SK-N-MC (cell line): ENCODE results near the gene EDDM13.
"Not testable (repeated sequence)": the region's sequence is repeated elsewhere in the genome, so short reads cannot be mapped to it uniquely, and the experiment has no call there.

ENCODE experiments used
- DNase-seq: peaks from one replicate; pipeline ENCODE4 v3.0.0-alpha.2; 2011; ENCODE audit warnings: low read depth, low spot score
- H3K27ac ChIP-seq: fragments of 200-600 bp; sonication (generic); 2 replicates; pipeline ENCODE4 v1.5.1; 2016; ENCODE audit warnings: mixed run types
- H3K36me3 ChIP-seq: fragments of 200-600 bp; sonication (generic); 2 replicates; pipeline ENCODE4 v1.6.1; 2017; ENCODE audit warnings: antibody characterized with exemption, low read length, mixed read lengths; ENCODE audit not compliant: insufficient read depth
- H3K4me3 ChIP-seq: fragments of 200-600 bp; sonication (generic); 2 replicates; pipeline ENCODE4 v1.5.1; 2016
- H3K9ac ChIP-seq: fragments of 200-600 bp; sonication (generic); 2 replicates; pipeline ENCODE4 v1.8.0; 2017; ENCODE audit warnings: mixed run types, mixed read lengths; ENCODE audit not compliant: insufficient read length
- H3K9me3 ChIP-seq: fragments of 200-600 bp; sonication (generic); 2 replicates; pipeline ENCODE4 v1.6.1; 2017; ENCODE audit warnings: low read depth, mild to moderate bottlenecking, antibody characterized with exemption, low read length, moderate library complexity, mixed read lengths
- EZH2 ChIP-seq: fragments of 200-600 bp; sonication (generic); IDR thresholded peaks from one replicate; pipeline ENCODE4 v1.6.1; 2017; ENCODE audit warnings: antibody characterized with exemption
- FOXP2 ChIP-seq: optimal IDR thresholded peaks from 2 replicates; pipeline ENCODE3; 2011; ENCODE audit warnings: mild to moderate bottlenecking, moderate library complexity; ENCODE audit not compliant: insufficient read depth; ENCODE audit errors: extremely low read length, control extremely low read depth
- POLR2AphosphoS5 ChIP-seq: IDR thresholded peaks from 2 replicates; pipeline ENCODE4 v1.6.1; 2012; ENCODE audit warnings: mild to moderate bottlenecking, low read depth, low read length, borderline replicate concordance

Gene EDDM13

GRCh38 chr19:56258272-56258671 lies 14.3 kb upstream of the EDDM13 start:
- H3K27ac ChIP-seq: no peak overlapping the region
- no peaks in the 10 kb centered on the region for H3K36me3 ChIP-seq
- H3K9me3 ChIP-seq: no peaks in the 10 kb centered on the region
- H3K9ac ChIP-seq: no peak overlapping the region
- no peak for DNase-seq
- no peak for TF ChIP-seq POLR2AphosphoS5
- no peak for TF ChIP-seq EZH2
- TF ChIP-seq FOXP2: no peak
- no peak overlapping the region for H3K4me3 ChIP-seq

- H3K4me3 ChIP-seq: no peak overlapping the region
- H3K36me3 ChIP-seq: no peaks in the 10 kb centered on the region
- TF ChIP-seq FOXP2 (no peak), POLR2AphosphoS5 (no peak), EZH2 (no peak)
Measured at GRCh38 chr19:56261145-56261544, 11.4 kb upstream of the EDDM13 start.

GRCh38 chr19:56261932-56262331 lies 10.6 kb upstream of the EDDM13 start:
- not testable (repeated sequence) for DNase-seq, H3K36me3 ChIP-seq, H3K4me3 ChIP-seq, H3K9me3 ChIP-seq, H3K27ac ChIP-seq, H3K9ac ChIP-seq

More at GRCh38 chr19:56261145-56261544, 11.4 kb upstream of the EDDM13 start:
- Histone ChIP-seq H3K27ac (no peak overlapping the region), H3K9ac (no peak overlapping the region), H3K9me3 (no peaks in the 10 kb centered on the region)
- DNase-seq: no peak

- no peaks in the 10 kb centered on the region for H3K36me3 ChIP-seq
- no peak overlapping the region for H3K9ac ChIP-seq
- no peak overlapping the region for H3K4me3 ChIP-seq
- no peak for TF ChIP-seq POLR2AphosphoS5
- TF ChIP-seq EZH2: no peak
- TF ChIP-seq FOXP2: no peak
- H3K9me3 ChIP-seq: no peaks in the 10 kb centered on the region
- no peak for DNase-seq
- H3K27ac ChIP-seq: no peak overlapping the region
Measured at GRCh38 chr19:56263319-56263718, 9.2 kb upstream of the EDDM13 start.

GRCh38 chr19:56266051-56266450 lies 6.5 kb upstream of the EDDM13 start:
- no peak overlapping the region for H3K4me3 ChIP-seq
- H3K9me3 ChIP-seq: no peaks in the 10 kb centered on the region
- H3K36me3 ChIP-seq: no peaks in the 10 kb centered on the region
- no peak for DNase-seq
- no peak overlapping the region for H3K27ac ChIP-seq
- TF ChIP-seq EZH2: no peak
- TF ChIP-seq POLR2AphosphoS5: no peak
- no peak for TF ChIP-seq FOXP2
- H3K9ac ChIP-seq: no peak overlapping the region

GRCh38 chr19:56269348-56269747 lies 3.2 kb upstream of the EDDM13 start:
- TF ChIP-seq POLR2AphosphoS5: no peak
- no peak for TF ChIP-seq FOXP2
- no peak for TF ChIP-seq EZH2
- no peaks in the 10 kb centered on the region for H3K9me3 ChIP-seq
- H3K36me3 ChIP-seq: no peaks in the 10 kb centered on the region
- H3K27ac ChIP-seq: no peak overlapping the region
- H3K4me3 ChIP-seq: no peak overlapping the region
- DNase-seq: no peak
- no peak overlapping the region for H3K9ac ChIP-seq

- no peak for DNase-seq
- H3K27ac ChIP-seq: no peak overlapping the region
- H3K9ac ChIP-seq: no peak overlapping the region
Measured at GRCh38 chr19:56270676-56271075, 1.9 kb upstream of the EDDM13 start.

GRCh38 chr19:56271151-56271550 lies 1.4 kb upstream of the EDDM13 start:
- H3K4me3 ChIP-seq: no peak overlapping the region
- H3K9me3 ChIP-seq: no peaks in the 10 kb centered on the region
- no peak overlapping the region for H3K27ac ChIP-seq
- H3K36me3 ChIP-seq: no peaks in the 10 kb centered on the region
- no peak for TF ChIP-seq EZH2
- H3K9ac ChIP-seq: no peak overlapping the region
- no peak for DNase-seq

More at GRCh38 chr19:56270676-56271075, 1.9 kb upstream of the EDDM13 start:
- TF ChIP-seq EZH2 (no peak), FOXP2 (no peak), POLR2AphosphoS5 (no peak)
- H3K9me3 ChIP-seq: no peaks in the 10 kb centered on the region
- no peak overlapping the region for H3K4me3 ChIP-seq
- H3K36me3 ChIP-seq: no peaks in the 10 kb centered on the region

GRCh38 chr19:56273563-56274117 lies 1.1 kb downstream of the EDDM13 start:
- TF ChIP-seq POLR2AphosphoS5: no peak
- no peak for TF ChIP-seq FOXP2
- TF ChIP-seq EZH2: no peak
- DNase-seq: no peak
- Histone ChIP-seq H3K9ac (no peak overlapping the region), H3K9me3 (no peaks in the 10 kb centered on the region), H3K36me3 (no peaks in the 10 kb centered on the region), H3K27ac (no peak overlapping the region), H3K4me3 (no peak overlapping the region)

- no peak overlapping the region for H3K27ac ChIP-seq
- TF ChIP-seq POLR2AphosphoS5: no peak
- H3K9ac ChIP-seq: no peak overlapping the region
- H3K9me3 ChIP-seq: no peaks in the 10 kb centered on the region
- H3K4me3 ChIP-seq: no peak overlapping the region
- no peak for DNase-seq
- no peaks in the 10 kb centered on the region for H3K36me3 ChIP-seq
Measured at GRCh38 chr19:56282809-56283208, 10.3 kb downstream of the EDDM13 start.
